GM21381 (cell line): ENCODE results near the gene RAE1.

Experiments used
- ATAC-seq: cut with Tn5 transposase; IDR thresholded peaks from one replicate; pipeline ENCODE4 v1.9.1; 2021; ENCODE audit warnings: mild to moderate bottlenecking, moderate library complexity; ENCODE audit not compliant: unreplicated experiment

The RAE1 gene, protein sequence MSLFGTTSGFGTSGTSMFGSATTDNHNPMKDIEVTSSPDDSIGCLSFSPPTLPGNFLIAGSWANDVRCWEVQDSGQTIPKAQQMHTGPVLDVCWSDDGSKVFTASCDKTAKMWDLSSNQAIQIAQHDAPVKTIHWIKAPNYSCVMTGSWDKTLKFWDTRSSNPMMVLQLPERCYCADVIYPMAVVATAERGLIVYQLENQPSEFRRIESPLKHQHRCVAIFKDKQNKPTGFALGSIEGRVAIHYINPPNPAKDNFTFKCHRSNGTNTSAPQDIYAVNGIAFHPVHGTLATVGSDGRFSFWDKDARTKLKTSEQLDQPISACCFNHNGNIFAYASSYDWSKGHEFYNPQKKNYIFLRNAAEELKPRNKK

DNA sequence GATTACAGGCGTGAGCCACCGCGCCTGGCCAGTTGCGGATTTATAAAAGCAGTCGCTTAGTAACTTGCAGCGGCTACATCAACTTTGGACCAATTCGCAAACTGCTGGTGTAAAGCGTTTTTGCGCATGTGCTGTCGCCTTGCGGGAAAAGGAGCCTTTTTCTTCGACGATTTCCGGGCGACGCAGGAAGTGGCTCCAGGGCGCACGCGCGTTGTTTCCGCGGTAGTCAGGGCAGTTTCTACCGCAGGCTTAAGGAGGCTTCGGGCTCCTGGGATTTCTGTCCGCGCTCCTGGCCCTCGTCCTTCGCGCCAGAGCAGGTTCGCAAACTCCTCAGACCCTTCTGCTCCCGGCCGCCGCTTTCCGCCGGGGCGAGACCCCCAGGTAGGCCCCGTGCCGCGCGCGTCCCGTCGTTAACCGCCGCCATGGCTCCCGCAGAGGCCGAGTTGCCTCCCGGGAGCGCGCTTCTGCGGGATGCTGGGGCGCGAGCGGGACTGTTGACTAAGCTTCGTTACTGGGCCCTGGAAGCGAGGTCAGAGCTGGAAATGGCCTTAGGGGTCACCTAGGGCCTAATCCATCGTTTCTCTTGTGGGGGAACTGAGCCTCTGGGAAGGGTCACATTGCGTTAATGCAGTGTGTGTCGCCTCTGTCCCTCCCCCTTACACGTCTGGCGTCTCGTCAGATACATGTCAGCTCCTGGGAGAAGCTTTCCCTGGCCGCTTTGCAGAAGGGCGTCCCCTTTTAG is at the start of gene RAE1:
Gene RAE1, plus strand, starts transcription at position 214 of the 742 bp plus-strand sequence. CDS start 2,784 bp downstream, outside the sequence.
- ATAC-seq: peak; percentile 72

DNA sequence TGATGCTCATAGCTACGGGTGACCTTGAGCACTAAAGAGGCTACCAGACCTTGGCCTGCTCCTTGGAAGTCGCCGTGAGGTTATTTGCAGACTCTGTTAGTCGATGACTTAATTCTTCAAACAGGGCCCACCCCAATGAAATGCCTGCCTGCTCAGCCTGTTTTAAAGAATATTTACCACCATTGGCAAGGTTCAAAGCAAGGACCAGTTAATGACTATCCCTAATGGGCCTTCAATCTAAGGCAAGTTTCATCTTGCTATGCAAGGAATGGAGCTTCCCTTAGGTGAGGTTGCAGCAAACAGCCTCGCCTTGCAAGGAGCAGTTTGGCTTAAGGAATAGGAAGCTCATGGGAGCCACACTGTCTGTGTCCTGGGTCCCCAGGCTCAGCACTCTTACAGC is 44.3 kb upstream of the RAE1 start:
- no peak for ATAC-seq

DNA sequence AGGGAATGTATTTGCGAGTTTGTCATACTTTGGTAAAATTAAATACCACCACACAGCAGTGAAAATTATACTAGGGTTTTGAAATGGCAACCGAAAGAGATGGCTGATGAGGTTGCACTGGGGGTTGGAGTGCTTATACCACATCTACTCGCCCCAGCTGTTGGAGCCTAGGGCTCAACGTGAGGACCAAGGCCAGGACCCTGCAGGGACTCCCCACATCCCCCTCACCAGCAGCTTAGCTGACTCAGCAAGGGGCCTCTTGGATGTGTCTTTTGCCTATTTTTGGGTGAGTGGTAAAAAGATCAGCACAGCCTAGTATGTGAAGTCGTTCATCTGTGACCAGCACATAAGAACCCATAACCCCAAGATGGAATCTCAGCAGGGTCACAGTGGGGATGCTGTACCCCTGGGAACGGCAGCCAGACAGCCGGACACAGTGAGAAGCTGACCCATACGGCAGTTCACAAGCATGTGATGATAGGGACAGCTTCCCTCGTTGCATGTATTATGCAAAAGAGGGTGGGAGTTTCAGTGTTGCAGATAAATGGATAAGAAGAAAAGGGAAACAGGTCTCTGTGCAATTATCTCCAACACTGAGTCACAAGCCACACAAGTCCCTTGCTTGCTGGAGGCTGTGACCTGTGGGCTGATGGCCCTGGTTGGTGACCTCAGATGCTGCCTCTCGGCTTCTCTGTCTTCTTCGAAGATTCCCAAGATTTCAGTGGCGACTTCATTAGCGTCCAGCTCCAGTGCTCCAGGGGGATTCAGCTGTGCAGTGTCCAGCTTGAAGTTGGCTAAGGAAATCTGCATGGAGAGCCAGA is 42.4 kb upstream of the RAE1 start:
- no peak for ATAC-seq

DNA sequence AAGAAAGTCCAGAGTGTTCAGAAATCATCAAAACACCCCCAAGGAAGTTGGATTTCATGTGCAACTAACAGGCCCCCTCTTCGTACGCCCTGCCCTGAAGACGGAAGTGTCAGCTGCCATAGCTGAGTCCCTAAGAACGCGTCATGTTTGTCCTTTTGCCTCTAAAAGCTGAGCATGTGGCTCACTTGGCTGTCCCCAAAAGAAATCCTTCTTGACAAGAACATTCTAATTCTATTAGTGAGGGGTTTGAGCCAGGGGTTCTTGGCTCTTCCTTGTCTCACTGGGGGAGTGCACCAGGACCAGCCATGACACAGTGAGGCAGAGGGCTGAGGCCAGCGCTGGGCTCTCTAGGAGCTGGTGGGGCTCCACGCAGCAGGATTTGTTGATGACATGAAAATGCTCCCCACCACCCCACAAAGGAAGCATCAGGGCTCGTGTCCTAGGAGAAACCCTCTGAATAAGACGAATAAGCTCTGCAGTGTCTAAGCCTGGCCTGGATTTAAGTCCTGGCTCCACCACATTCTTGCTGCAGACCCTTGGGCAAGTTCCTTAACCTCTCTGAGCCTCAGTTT is 41.4 kb upstream of the RAE1 start:
- ATAC-seq: no peak

DNA sequence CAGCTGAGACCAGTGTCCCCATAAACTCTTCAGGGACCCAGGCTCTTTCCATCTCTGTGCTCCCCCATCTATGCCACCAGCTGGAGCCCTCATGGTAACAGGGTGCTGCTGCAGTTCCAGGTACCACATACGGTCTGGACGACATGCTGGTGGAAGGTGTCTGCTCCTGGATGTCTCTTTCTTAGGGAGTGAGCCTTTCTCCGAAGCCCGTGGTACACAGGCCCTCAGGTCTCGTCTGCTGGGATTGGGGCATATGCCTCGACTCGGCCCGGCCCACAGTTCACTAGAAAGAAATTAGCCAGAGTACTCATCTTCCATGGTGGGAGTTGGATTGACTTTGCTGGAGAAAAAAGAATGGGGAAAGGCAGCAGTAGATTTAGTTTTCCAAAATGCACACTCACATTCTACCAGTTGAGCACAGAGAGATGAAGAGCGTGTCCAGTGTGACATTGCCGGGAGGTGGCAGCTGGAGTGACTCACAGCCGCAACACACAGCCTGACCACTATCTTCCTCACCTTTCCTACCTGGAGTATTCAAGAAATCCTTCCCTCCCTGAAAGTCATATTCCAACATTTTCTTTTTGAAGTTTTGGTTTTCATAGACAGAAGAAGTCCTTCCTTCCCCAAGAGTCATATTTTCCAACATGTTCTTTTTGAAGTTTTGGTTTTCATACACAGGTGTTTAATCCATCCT is 40.1 kb upstream of the RAE1 start:
- no peak for ATAC-seq

DNA sequence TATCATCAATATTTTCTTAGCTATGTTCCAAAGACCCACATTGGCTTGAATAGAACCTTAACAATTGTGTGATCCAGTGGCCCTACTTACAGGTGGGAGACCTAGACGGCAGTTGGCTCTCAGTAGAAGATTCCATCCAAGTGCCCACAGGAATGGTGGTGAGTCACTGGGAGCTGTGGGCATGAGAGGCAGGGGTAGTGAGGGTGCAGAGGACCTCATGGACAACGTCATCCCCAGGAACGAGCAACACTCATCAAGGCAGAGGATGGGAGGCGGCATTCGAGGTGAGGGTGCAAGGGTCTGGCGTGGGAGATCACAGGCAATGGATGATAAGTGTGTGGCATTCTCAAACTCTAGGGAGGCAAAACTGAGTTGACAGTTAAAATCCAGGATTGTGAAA is 38.9 kb upstream of the RAE1 start:
- no peak for ATAC-seq

DNA sequence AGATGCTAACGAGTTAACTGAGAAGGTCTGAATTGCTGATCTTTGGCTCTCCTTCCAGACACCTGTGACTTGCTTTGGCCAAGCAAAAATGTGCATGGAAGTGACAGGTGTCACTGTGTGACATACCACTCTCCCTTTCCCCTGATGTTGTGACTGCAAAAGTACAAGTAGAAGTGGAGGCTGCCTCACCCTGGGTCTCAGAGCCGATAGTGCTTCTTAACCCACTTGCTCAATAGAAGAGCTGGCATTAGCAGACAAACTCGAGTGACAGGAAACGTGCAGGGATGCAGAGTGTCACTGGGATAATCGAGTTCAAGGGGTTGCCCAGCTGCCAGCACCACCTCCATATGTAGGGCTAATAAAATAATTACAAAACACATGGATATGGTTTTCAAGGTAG is 37.8 kb upstream of the RAE1 start:
- no peak for ATAC-seq

DNA sequence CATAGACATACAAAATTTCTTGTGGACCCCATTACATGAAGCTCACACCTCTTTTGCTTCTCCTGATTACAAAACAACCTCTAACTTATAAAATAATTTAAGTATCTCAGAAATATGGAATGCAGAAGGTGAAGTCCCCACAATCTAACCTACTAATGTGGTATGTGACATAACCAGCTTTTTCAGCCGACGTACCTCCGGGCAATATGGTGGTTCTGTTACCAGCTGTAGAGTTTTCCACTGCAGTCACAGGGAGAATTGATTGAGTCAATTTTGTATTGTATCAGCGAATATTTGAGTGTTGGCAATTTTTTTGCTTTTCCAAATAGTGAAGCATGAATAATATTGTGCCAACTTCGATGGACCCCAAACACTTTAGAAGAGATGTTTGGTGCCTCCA is 37.1 kb upstream of the RAE1 start:
- ATAC-seq: no peak

DNA sequence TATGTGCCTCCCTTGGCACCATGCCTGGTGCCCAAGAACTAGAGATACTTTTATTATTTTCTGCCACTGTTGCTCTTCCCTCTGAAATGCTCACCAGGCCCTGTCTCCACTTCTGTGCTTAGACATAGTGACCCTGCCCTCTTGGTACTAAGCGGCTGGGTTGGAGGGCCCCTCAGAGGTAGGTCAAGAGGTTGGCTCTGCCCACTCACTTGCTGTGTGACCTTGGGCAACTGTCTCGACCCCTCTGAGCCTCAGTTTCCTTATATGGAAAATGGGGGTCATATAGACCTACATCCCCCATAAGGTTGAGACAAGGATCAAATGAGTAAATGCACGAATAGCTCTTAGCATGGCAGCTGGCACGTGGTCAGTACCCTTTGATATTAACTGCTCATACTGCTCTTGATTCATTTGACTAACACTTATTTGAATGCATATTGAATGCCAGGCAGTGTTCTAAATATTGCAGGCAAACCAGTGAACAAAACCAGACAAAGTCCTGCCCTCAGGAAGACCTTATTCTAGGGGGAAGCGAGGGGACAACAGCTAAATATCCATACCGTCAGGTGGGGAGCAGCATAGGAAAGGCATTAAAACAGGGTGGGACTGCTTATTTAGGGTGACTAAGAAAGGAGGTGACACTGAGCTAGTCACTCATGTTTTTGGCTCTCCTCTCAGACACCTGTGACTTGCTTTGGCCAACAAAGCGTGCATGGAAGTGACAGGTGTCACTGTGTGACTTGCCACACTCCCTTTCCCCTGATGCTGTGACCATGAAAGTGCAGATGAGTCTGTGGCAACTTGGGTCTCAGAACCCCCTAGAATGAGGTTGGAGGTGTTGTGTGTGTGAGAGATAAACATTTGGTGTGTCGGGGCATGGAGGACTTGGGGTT is 35.7 kb upstream of the RAE1 start:
- no peak for ATAC-seq

DNA sequence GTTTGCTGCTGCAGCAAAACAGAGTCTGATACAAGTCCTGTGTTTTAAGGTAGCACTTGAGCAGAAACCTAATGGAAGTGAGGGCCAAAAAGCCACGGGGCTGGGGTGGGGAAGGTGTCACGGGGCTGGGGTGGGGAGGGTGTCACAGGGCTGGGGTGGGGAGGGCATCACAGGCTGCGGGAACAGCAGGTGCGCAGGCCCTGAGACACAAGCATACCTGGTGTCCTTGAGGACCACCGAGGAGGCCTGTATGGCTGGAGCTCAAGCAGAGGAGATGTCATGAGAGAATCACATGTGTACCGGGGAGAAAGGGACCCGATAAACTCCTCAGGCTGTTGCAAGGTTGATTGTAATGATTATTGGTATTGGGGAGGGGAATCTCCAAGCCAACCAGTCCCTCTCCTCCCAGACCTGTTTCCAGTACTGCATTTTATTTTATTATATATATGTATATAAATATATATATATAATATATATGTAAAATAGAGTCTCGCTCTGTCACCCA is 35.0 kb upstream of the RAE1 start:
- ATAC-seq: no peak

DNA sequence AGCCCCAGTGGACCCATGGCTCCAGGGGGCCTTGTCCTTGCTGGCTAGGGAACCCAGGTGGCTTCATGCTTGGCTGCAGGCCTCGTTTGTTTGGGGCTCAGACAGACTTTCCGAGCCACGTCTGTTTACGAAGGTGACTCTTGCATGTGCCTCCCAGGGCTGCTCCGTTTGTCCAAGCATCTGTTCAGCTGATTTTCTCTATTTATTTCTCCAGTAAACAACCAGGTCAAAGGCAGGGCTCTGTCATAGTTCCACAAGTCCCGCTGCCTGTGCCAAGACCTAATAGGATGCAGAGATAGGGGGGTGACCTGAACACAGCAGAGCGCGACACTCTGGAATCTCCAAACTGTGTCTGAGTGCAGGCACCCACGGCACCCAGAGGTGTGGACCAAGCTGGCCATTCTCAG is 34.3 kb upstream of the RAE1 start:
- no peak for ATAC-seq

DNA sequence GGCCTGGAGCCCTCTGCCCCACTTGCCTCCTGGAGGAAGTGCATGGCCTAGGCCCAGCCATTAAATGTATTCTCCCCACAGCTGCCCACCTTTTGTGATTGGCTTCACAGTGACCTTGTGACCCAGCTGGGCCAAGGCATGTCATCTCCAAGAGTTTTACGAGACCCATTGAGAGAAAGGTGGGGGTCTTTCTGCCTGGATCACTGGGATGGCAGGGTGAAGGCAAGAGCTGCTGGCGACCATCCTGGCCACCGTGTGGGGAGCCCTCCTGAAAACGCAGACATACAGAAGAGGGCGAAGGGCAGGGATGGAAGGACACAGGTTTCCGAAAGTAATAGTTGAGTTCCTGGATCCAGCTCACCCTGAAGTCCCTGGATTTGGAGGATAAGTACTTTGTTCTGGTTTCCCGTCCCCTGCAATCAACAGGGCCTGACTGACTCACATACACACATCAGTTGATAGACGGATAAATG is 33.7 kb upstream of the RAE1 start:
- ATAC-seq: no peak

DNA sequence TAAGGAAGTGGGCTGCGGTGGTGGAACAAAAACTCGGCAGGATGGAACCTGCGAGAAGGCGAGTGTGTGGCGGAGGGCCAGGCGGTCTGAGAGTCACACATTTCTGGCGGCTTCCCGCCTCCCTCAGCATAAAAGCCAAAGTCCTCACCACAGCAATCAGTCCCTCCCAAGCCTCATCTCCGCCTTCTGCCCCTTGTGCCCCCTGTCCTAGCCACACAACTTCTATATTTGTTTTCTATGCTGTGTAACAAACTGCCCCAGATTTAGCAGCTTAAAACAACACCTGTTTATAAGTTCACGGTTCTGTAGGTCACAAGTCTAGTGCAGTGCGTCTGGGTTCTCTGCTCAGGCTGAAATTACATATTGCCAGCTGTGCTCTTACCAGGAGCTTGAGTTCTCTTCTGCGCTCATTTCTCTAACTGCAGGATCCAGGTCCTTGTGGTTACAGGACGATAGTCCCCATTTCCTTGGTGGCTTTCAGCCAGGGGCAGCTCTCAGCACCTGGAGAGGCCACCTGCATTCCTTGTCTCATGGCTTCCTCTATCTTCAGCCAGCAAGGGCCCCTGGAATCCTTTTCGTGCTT is 33.2 kb upstream of the RAE1 start:
- ATAC-seq: no peak

DNA sequence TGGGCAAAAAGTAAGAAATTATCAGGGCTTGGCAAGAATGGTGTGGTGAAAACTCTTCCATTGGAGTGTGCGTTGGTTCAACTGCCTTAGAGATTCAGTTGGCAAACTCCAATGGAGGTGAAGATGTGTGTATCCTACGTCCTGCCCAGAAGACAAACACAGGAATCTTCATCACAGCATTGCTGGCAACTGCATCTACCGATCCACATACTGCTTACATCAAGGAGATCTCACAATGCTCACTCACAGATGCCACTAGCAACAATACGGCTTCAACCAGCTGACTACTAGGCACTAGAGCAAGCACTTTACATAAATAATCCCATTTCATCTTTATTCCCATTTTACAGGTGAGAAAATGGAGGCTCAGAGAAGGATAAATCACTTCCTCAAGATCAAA is 31.5 kb upstream of the RAE1 start:
- no peak for ATAC-seq

DNA sequence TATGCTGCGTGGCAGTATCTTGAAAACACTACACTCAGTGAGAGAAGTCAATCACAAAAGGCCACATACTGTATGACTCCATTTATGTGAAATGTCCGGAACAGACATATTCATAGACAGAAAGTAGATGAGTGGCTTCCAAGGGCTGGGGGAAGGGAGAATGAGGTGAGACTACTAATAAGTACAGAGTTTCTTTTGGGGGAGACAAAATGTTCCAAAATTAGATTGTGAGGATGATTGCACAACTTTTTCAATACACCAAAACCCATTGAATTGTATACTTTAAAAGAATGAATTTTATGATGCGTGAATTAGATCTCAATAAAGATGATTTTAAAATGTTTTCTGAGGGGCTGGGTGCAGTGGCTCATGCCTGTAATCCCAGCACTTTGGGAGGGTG is 30.7 kb upstream of the RAE1 start:
- no peak for ATAC-seq

DNA sequence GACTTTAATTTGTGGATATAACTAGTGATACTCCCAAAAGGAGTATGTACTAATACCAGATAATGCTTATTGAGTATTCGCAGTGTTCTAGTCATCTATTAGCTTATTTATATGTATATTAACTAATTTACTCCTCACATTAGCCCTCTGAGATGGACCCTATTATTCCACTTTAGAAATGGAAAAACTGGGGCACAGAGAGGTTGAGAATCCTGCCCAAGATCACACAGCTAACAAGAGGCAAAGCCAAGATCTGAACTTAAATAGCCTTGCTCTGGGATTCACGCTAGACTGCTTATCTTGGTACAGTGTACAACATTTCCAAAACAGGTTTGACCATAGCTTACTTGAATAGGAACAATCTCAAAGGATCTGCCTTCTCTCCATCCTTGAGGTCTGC is 29.9 kb upstream of the RAE1 start:
- no peak for ATAC-seq

DNA sequence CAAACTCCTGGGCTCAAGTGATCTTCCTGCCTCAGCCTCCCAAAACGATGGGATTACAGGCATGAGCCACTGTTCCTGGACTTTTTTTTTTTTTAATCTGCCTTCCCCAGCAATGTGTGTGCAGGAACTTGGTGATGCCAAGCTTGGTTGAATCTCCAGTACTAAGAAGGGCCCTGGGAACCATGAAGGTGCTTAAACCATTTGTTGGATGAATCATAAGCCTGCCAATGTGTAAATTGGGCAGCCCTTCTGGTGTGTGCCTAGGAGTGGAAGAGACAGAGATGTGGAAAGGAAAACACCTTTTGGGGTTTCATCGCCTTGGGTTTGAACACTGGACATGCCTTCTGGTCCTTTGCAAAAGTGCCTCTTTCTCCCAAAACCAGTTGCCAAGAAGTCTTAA is 28.6 kb upstream of the RAE1 start:
- ATAC-seq: no peak

DNA sequence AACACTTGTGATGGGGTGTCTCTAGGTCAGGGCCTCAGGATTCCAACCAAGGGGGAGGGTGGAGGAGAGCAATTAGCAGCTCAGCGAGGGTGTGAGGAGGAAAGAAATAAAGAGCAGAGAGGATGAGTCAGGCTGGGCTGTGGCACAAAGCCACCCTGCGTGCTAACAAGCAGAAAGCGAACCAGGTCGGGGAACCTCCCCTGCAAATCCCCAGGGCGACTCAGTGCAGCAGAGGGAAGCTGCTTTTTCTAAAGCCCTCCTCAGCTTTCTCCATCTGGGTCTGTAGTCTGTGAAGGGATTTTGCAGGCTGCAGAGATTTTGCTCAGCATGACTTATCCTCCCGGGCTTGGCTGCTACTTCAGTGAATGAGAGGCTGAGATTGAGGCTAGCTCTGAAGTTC is 28.0 kb upstream of the RAE1 start:
- no peak for ATAC-seq
